Upper lobe of left lung (tissue), 4 donors: Measurements from ENCODE around the gene WDR38.

ENCODE experiments used
- POLR2A ChIP-seq, 4 donors: fragments of 450-650 bp; IDR thresholded peaks; one replicate each; pipeline ENCODE4 v1.5.1; 2016 to 2017; ENCODE audit warnings: antibody characterized with exemption in 4 of 4, mild to moderate bottlenecking in 2 of 4
- TF ChIP-seq, protein P1 (sequence below), 6 experiments: fragments of 450-650 bp in 4 of 6; fragments of 200-600 bp in 2 of 6; sonication (generic) in 2 of 6; IDR thresholded peaks; one replicate each; pipeline ENCODE4 v1.5.1; 2016 to 2019; ENCODE audit warnings: antibody characterized with exemption in 6 of 6

DNA sequence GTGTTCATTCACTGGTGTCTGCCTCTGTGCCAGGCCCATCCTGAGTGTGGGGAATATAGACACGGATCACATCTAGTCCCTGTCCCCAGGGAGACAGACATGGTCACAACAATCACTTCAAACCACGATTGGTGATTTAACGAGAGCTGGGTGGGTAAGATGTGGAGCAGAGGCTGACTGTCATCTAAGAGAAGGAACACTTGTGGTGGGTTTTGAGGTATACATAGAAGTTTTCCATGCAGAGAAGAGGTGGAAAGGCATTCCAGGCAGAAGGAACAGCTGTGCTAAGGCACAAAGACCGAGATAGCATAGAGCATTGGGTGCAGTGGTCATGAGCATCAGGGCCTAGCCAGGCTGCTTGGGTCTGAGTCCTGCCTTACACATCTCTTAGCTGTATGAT, 22.7 kb upstream of the WDR38 start:
- TF ChIP-seq POLR2A (IDR thresholded peaks at IDR 0.05) = no peak
- TF ChIP-seq, protein P1, sequence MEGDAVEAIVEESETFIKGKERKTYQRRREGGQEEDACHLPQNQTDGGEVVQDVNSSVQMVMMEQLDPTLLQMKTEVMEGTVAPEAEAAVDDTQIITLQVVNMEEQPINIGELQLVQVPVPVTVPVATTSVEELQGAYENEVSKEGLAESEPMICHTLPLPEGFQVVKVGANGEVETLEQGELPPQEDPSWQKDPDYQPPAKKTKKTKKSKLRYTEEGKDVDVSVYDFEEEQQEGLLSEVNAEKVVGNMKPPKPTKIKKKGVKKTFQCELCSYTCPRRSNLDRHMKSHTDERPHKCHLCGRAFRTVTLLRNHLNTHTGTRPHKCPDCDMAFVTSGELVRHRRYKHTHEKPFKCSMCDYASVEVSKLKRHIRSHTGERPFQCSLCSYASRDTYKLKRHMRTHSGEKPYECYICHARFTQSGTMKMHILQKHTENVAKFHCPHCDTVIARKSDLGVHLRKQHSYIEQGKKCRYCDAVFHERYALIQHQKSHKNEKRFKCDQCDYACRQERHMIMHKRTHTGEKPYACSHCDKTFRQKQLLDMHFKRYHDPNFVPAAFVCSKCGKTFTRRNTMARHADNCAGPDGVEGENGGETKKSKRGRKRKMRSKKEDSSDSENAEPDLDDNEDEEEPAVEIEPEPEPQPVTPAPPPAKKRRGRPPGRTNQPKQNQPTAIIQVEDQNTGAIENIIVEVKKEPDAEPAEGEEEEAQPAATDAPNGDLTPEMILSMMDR (IDR thresholded peaks at IDR 0.05) = no peak
